ENCODE measurements around the gene PDCD6IP.

DNA sequence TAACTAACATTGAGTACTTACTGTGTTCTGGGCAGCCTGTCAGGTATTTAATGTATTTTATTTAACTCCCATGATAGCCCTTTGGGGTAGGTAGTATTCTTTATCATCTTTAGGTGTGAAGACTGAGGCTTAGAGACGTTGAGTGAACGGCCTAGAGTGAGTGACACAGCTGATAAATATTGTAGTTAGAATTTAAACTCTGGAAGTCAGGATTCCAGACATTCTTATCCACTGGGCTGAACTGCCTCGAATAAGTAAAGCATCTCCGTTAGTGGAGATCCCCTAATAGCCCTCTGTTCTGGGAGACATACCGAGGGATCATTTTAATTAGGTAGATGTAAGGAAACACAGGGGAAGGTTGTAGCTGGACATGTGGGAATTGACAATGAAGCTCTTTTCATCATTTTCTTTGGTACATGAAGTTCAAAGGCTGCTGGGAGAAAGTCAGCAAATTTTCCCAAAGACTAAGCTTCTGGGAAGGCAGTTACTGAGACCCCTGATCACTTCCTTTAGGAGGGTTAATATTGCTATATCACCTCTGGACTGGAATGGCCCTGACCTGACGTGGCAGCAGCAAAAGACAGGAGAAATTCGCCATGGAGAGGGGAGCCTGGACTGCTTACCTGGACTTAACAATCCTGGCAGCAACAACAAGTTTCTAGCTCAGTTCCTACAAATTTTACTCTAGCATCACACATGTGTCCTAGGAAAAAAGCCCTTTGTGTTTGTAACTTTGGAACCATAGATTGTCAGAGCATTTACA is 11.7 kb upstream of the PDCD6IP start:
- TF ChIP-seq TAF1 (IDR thresholded peaks at IDR 0.05; ENCODE audit: low read depth) (no peak), EZH2 (IDR thresholded peaks at IDR 0.05; ENCODE audit: borderline replicate concordance, insufficient read depth, low read length, poor library complexity, severe bottlenecking) (no peak), MXI1 (conservative IDR thresholded peaks at IDR 0.05; ENCODE audit: poor library complexity, severe bottlenecking) (no peak)
- TF ChIP-seq, protein P1, sequence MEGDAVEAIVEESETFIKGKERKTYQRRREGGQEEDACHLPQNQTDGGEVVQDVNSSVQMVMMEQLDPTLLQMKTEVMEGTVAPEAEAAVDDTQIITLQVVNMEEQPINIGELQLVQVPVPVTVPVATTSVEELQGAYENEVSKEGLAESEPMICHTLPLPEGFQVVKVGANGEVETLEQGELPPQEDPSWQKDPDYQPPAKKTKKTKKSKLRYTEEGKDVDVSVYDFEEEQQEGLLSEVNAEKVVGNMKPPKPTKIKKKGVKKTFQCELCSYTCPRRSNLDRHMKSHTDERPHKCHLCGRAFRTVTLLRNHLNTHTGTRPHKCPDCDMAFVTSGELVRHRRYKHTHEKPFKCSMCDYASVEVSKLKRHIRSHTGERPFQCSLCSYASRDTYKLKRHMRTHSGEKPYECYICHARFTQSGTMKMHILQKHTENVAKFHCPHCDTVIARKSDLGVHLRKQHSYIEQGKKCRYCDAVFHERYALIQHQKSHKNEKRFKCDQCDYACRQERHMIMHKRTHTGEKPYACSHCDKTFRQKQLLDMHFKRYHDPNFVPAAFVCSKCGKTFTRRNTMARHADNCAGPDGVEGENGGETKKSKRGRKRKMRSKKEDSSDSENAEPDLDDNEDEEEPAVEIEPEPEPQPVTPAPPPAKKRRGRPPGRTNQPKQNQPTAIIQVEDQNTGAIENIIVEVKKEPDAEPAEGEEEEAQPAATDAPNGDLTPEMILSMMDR (IDR thresholded peaks at IDR 0.05; ENCODE audit: poor library complexity, severe bottlenecking), result no peak
